Activated B cell treated with CpG ODN at 0.5 μM for 24 hours (primary cell): ENCODE results near the gene OAT. TPM values are rescaled to one million over a fixed set of nuclear protein-coding genes. Genes with fewer than 3 reads are reported as not detected.

Experiments
- ATAC-seq: fragments of 200-7000 bp; cut with Tn5 transposase; one replicate; pipeline ENCODE4 v1.10.0; 2021; ENCODE audit warnings: low read depth, mild to moderate bottlenecking, moderate library complexity
- CTCF ChIA-PET: fragments of 350-600 bp; sonication (Branson Sonifier 250); formaldehyde crosslinking; loops from one replicate; lab custom pipeline; 2021; ENCODE audit warnings: antibody characterized with exemption; lab: Charles Lee
- POLR2A ChIA-PET: fragments of 350-600 bp; sonication (Branson Sonifier 250); formaldehyde crosslinking; loops from one replicate; lab custom pipeline; 2021; ENCODE audit warnings: antibody characterized with exemption; lab: Charles Lee
- DNase-seq: peaks from one replicate; pipeline ENCODE4 v3.0.0; 2022
- H3K27ac Mint-ChIP-seq: one replicate; pipeline ENCODE4 v1.8.0; 2020; ENCODE audit warnings: mixed read lengths
- H3K27me3 Mint-ChIP-seq: one replicate; pipeline ENCODE4 v1.8.0; 2021; ENCODE audit warnings: mixed read lengths
- H3K36me3 Mint-ChIP-seq: one replicate; pipeline ENCODE4 v1.8.0; 2021; ENCODE audit warnings: low read depth, mixed read lengths
- H3K4me1 Mint-ChIP-seq: one replicate; pipeline ENCODE4 v1.8.0; 2021; ENCODE audit warnings: mixed read lengths
- H3K4me3 Mint-ChIP-seq: one replicate; pipeline ENCODE4 v1.8.0; 2020; ENCODE audit warnings: mild to moderate bottlenecking, mixed read lengths
- H3K9me3 Mint-ChIP-seq: one replicate; pipeline ENCODE4 v1.8.0; 2020; ENCODE audit warnings: mixed read lengths
- intact Hi-C: fragments of 100-400 bp; cut with micrococcal nuclease; formaldehyde crosslinking; loops from one replicate; pipeline ENCODE4 v1.15.1; 2024
- total RNA-seq: library from RNA; stranded (reverse); gene quantifications from 2 replicates; pipeline ENCODE4 v1.2.3, GENCODE V29; 2022
- TF ChIP-seq, protein P1 (sequence below): fragments of 200-600 bp; IDR thresholded peaks from one replicate; pipeline ENCODE4 v1.8.0; 2022; ENCODE audit warnings: antibody characterized with exemption, mild to moderate bottlenecking

Gene OAT
- total RNA-seq, 1 donor from 2014 or later = 20.1 TPM

DNA sequence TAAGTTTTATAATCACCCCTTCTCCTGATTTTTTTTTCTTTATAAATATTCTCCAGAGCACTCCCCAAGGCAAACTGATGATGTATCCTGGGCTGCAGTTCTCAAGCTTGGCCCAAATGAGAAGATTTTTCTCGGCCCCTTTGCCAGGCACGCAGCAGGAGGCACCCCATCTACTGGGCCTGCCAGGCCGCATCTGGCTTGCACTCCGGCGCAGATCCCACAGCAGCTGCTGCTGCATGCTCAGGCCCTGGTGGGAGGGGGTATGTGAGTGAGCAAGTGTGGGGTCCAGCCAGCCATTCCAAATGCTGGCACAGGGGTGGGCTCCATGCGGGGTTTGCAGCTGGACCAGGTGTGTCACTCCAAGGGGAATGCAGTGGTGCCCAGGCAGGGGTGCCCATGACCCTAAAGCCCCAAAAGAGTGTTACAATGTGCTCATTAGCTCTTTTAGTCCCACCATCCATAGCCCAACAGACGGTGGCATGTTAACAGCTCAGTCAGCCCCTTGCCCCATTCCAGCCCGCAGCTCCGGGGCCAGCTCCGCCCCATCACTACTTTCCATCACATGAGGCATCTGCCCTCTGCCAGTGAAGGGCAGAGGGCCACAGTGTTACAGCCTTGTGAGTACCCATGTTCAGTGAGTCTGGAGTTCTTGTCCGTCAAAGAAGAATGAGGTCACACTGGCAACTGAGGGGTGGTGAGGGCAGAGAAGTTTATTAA lies 25.9 kb downstream of the OAT start:
- intact Hi-C loops = no loop called here
- peaks cover 2% of the 10 kb centered on the region for H3K27me3 Mint-ChIP-seq
- H3K9me3 Mint-ChIP-seq = no peaks in the 10 kb centered on the region
- TF ChIP-seq, protein P1, sequence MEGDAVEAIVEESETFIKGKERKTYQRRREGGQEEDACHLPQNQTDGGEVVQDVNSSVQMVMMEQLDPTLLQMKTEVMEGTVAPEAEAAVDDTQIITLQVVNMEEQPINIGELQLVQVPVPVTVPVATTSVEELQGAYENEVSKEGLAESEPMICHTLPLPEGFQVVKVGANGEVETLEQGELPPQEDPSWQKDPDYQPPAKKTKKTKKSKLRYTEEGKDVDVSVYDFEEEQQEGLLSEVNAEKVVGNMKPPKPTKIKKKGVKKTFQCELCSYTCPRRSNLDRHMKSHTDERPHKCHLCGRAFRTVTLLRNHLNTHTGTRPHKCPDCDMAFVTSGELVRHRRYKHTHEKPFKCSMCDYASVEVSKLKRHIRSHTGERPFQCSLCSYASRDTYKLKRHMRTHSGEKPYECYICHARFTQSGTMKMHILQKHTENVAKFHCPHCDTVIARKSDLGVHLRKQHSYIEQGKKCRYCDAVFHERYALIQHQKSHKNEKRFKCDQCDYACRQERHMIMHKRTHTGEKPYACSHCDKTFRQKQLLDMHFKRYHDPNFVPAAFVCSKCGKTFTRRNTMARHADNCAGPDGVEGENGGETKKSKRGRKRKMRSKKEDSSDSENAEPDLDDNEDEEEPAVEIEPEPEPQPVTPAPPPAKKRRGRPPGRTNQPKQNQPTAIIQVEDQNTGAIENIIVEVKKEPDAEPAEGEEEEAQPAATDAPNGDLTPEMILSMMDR = no peak
- no peak overlapping the region for H3K27ac Mint-ChIP-seq
- ATAC-seq = no peak
- peaks cover 3% of the 10 kb centered on the region for H3K4me1 Mint-ChIP-seq
- no peak overlapping the region for H3K4me3 Mint-ChIP-seq
- ChIA-PET POLR2A (no interaction called here), CTCF (interaction anchor here (10.1 kb wide), 1 partner anchor 397 kb away, joined by 287 read pairs; no protein-coding TSS in a partner anchor)
- peaks cover 8% of the 10 kb centered on the region for H3K36me3 Mint-ChIP-seq
- no peak for DNase-seq

DNA sequence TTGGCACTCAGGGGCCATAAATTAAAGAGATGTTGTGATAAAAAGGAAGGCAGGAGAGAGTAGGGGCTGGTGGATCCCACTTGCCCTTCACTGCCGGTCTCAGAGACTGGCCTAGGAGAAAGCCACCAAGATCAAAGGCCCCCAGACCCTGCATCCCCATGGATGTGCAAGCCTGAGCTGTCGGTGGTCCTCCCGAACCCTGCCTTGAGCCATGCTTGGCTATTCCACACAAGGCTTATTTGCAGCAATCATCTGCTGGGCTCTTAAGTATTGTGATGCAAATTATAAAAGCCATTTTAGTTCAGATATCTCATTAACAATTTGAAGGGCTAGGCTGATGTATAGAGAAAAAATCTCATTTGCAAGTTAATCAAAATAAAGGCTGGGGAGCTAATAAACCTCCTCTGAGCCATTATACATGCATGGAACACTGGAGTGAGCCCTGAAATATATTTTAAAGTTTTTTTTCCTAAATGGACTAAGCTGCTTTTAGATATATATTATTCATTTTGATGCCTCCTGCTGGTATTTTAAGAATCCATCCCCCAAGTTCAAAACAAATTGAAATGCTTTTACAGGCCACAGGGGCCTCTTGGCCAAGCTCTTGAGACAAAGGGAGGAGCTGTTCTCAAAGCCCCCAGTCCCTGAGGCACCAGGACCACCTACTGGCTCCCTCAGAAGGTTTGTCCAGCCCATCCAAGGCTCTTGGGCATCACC lies 28.1 kb downstream of the OAT start:
- Mint-ChIP-seq H3K4me3 (no peak overlapping the region), H3K36me3 (no peaks in the 10 kb centered on the region), H3K4me1 (peaks cover 3% of the 10 kb centered on the region), H3K9me3 (no peaks in the 10 kb centered on the region), H3K27me3 (peaks cover 2% of the 10 kb centered on the region), H3K27ac (no peak overlapping the region)
- no peak for DNase-seq
- TF ChIP-seq, protein P1 = no peak
- ChIA-PET CTCF (interaction anchor here (0.8 to 10.1 kb wide), 8 partner anchors 13 to 808 kb away, joined by 3 to 287 read pairs (median 4); no protein-coding TSS in a partner anchor), POLR2A (no interaction called here)
- intact Hi-C loops = no loop called here
- ATAC-seq = no peak

DNA sequence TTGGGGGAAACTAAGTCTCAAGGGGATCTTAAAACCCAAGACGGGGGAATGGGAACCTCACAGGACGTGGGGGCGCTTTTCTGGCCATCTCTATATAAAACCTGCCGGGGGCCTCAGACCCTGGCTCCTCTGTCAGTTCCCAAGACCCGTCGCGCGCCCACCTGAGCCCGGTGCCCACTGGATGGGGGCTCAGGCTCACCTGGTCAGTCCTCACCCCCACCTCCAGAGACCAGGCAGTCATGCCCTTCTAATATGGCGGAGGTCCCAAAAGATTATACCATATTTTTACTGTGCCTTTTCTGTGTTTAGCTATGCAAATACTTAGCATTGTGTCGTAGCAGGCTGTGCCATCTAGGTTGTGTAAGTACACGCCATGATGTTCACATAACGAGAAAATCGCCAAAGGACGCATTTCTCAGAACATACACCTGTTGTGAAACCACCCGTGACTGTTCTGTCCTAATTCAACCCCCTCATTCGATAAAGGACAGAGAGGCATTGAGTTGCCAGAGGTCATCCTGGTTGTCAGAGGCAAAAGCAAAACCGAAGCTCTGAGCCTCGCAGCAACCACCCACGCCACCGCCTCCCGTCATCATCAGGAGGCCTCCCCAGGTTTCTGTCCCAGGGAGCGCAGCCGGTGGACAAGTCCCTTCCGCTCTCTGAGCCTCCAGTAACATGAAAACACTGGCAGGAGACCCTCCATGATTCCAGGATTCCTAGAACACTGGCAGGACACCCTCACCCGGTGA lies 28.9 kb downstream of the OAT start:
- Mint-ChIP-seq H3K36me3 (no peaks in the 10 kb centered on the region), H3K27ac (no peak overlapping the region), H3K4me1 (peaks cover 3% of the 10 kb centered on the region), H3K4me3 (peak overlapping the region; percentile 24), H3K9me3 (no peaks in the 10 kb centered on the region), H3K27me3 (peaks cover 6% of the 10 kb centered on the region)
- CTCF ChIA-PET = interaction anchor here (0.8 to 10.1 kb wide), 29 partner anchors 8 to 811 kb away, joined by 3 to 287 read pairs (median 4); no protein-coding TSS in a partner anchor
- no peak for ATAC-seq
- POLR2A ChIA-PET = interaction anchor here (1.3 to 1.8 kb wide), 2 partner anchors 354 to 395 kb away, joined by 6 to 14 read pairs; no protein-coding TSS in a partner anchor
- TF ChIP-seq, protein P1 = no peak
- no peak for DNase-seq
- intact Hi-C loops = loop anchor here (1.0 to 2.0 kb wide), 11 partner anchors 14 to 807 kb away; partner anchors contain the start of gene FAM53B

DNA sequence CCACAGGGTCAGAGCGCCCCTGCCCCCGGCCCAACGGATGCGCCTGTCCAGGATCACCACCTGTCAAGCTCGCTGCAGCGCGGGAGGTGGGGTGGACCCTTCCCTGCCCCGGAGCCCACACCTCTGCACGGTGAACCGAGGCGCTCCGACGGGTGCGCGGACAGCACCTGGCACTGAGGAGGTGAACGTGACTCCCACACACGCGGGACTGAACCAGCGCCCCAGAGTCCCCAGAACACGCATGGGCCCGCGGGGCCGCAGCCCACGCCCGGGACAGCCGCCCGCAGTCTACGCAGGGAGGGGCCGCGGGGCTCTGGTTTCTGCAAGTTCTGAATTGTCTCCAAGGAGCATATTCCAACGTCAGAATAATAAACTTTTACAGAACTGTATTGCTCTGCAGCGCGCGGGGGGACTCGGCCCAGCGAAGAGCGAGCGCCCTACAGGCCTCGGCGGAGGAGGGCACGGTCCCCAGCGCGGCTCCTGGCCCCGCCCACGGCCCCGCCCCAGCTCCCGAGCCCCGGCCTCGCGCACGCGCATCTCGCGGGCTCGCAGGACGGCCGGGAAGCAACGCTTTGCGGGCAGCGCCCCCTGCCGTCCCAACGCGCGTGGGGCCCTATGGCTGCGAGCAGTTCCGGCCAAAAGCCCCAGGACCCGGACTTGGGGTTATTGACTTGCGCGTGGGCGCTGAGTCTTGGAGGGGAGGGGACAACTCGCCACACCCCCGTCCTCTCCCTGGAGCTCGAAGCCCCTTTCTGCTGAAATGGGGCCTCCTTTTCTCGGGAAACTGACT lies 29.7 kb downstream of the OAT start:
- peak; percentile 97 for DNase-seq
- Mint-ChIP-seq H3K4me3 (peak overlapping the region; percentile 58), H3K27me3 (peaks cover 7% of the 10 kb centered on the region), H3K36me3 (no peaks in the 10 kb centered on the region), H3K27ac (no peak overlapping the region), H3K9me3 (no peaks in the 10 kb centered on the region), H3K4me1 (peaks cover 3% of the 10 kb centered on the region)
- ChIA-PET CTCF (interaction anchor here (0.6 to 10.1 kb wide), 52 partner anchors 9 to 810 kb away, joined by 3 to 287 read pairs (median 4); partner anchors contain the start of gene CHST15), POLR2A (interaction anchor here (1.2 to 1.8 kb wide), 3 partner anchors 353 to 394 kb away, joined by 6 to 14 read pairs (median 6); no protein-coding TSS in a partner anchor)
- peak; percentile 99 for ATAC-seq
- TF ChIP-seq, protein P1 = peak; percentile 86
- intact Hi-C loops = loop anchor here (1.0 to 2.0 kb wide), 11 partner anchors 14 to 807 kb away; partner anchors contain the start of gene FAM53B
